ENCODE measurements around the gene SPPL3. TPM values are rescaled to one million over a fixed set of nuclear protein-coding genes. Genes with fewer than 3 reads are reported as not detected.

Gene SPPL3
- total and polyA plus RNA-seq, 2 donors from 2014 or later, result 23.8 to 51.9 TPM

GRCh38 chr12:120720987-120721801 is 183.0 kb downstream of the SPPL3 start:
- FAIRE-seq (no peak), DNase-seq (no peak)
- Histone ChIP-seq H3K4me3 (ENCODE audit: low read length in 3 of 3) (no peak overlapping the region), H3K9ac (ENCODE audit: low read length in 3 of 3) (no peak overlapping the region), H3K4me1 (ENCODE audit: control insufficient read depth in 2 of 3, insufficient read depth in 2 of 3, low read depth in 1 of 3, low read length in 3 of 3) (peaks cover 3 to 19% (median 16%) of the 10 kb centered on the region in 3 donors), H3K36me3 (ENCODE audit: control insufficient read depth in 2 of 3, insufficient read depth in 3 of 3, low read length in 3 of 3) (peaks cover 16 to 63% (median 53%) of the 10 kb centered on the region in 3 donors), H3K9me3 (ENCODE audit: control insufficient read depth in 2 of 3, insufficient read depth in 1 of 3, low read length in 3 of 3) (no peaks in the 10 kb centered on the region), H3K27ac (ENCODE audit: low read depth in 2 of 2, low read length in 2 of 2) (no peak overlapping the region), H3K27me3 (ENCODE audit: control insufficient read depth, insufficient read depth, low read length) (no peaks in the 10 kb centered on the region)
- no peak for TF ChIP-seq CTCF (IDR thresholded peaks at IDR 0.05; ENCODE audit: borderline replicate concordance, extremely low read depth, insufficient read depth)
- intact Hi-C loops (cut with DNase I), result no loop called here

- DNase-seq, result no peak
- no peak for FAIRE-seq
- no peaks in the 10 kb centered on the region for H3K27me3 ChIP-seq (ENCODE audit: control insufficient read depth, insufficient read depth, low read length)
- no peak for TF ChIP-seq CTCF (IDR thresholded peaks at IDR 0.05; ENCODE audit: borderline replicate concordance, extremely low read depth, insufficient read depth)
- no peaks in the 10 kb centered on the region for H3K9me3 ChIP-seq (ENCODE audit: control insufficient read depth in 2 of 3, insufficient read depth in 1 of 3, low read length in 3 of 3)
- peaks cover 3 to 18% (median 16%) of the 10 kb centered on the region in 3 donors for H3K4me1 ChIP-seq (ENCODE audit: control insufficient read depth in 2 of 3, insufficient read depth in 2 of 3, low read depth in 1 of 3, low read length in 3 of 3)
- intact Hi-C loops (cut with DNase I), result no loop called here
- peak overlapping the region in 1 of 2 donors; percentile 12 for H3K27ac ChIP-seq (ENCODE audit: low read depth in 2 of 2, low read length in 2 of 2)
- H3K9ac ChIP-seq (ENCODE audit: low read length in 3 of 3), result no peak overlapping the region
- H3K4me3 ChIP-seq (ENCODE audit: low read length in 3 of 3), result no peak overlapping the region
- H3K36me3 ChIP-seq (ENCODE audit: control insufficient read depth in 2 of 3, insufficient read depth in 3 of 3, low read length in 3 of 3), result peaks cover 16 to 67% (median 58%) of the 10 kb centered on the region in 3 donors
These were observed 183.7 kb downstream of the SPPL3 start for GRCh38 chr12:120720234-120720986.

GRCh38 chr12:120719496-120720233 is 184.5 kb downstream of the SPPL3 start:
- Histone ChIP-seq H3K36me3 (ENCODE audit: control insufficient read depth in 2 of 3, insufficient read depth in 3 of 3, low read length in 3 of 3) (peaks cover 16 to 73% (median 58%) of the 10 kb centered on the region in 3 donors), H3K4me1 (ENCODE audit: control insufficient read depth in 2 of 3, insufficient read depth in 2 of 3, low read depth in 1 of 3, low read length in 3 of 3) (peaks cover 3 to 14% (median 8%) of the 10 kb centered on the region in 3 donors), H3K27ac (ENCODE audit: low read depth in 2 of 2, low read length in 2 of 2) (peak overlapping the region; percentile 37 to 68), H3K27me3 (ENCODE audit: control insufficient read depth, insufficient read depth, low read length) (no peaks in the 10 kb centered on the region), H3K9me3 (ENCODE audit: control insufficient read depth in 2 of 3, insufficient read depth in 1 of 3, low read length in 3 of 3) (no peaks in the 10 kb centered on the region), H3K4me3 (ENCODE audit: low read length in 3 of 3) (peak overlapping the region in 2 of 3 donors; percentile 2 to 10), H3K9ac (ENCODE audit: low read length in 3 of 3) (no peak overlapping the region)
- FAIRE-seq (no peak), DNase-seq (no peak)
- intact Hi-C loops (cut with DNase I), result loop anchor here (10.0 kb wide), 2 partner anchors 75 to 135 kb away; partner anchors contain the start of genes CABP1 and POP5
- TF ChIP-seq CTCF (IDR thresholded peaks at IDR 0.05; ENCODE audit: borderline replicate concordance, extremely low read depth, insufficient read depth), result no peak

Measured in kidney (tissue), 14 donors.